ENCODE data around the gene TIAM2.

The TIAM2 gene

DNA sequence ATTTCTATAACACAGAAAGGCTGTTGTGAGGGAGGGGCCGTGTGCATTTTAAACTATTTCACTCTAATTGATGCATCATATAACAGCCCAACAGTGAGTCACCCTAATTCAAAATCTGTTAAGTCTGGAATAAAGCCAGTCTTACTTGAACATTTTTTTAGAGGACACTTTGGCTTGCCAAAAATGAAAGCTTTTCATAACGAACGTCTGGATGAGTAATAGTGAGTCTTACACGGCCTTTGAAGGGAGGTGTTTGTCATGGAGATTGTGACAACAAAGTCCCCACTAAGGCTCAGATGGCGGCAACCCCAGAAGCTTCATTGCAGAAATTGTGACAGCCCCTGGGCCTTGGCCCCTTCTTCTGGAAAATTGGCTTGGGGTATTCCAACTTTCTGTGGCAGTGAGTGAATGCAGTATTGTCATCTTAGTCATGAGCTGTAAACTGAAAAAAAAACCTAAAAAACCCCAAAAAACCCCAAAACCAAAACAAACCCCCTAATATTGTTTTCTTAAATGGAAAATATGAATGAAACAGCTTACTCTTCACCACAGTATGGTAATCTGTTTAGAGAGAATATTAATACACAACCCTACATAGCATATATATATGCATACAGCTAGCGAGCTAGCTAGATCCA lies 176.1 kb downstream of the TIAM2 start:
- Histone ChIP-seq H3K9ac (ENCODE audit: low read length) (no peak overlapping the region), H3K4ac (ENCODE audit: low read depth, low read length) (no peak overlapping the region), H3K56ac (ENCODE audit: low read length) (no peak overlapping the region), H2AK5ac (ENCODE audit: low read length) (no peak overlapping the region), H3K79me1 (ENCODE audit: low read length) (no peaks in the 10 kb centered on the region), H3K4me2 (ENCODE audit: low read length) (no peak overlapping the region), H4K8ac (ENCODE audit: low read depth, low read length) (no peak overlapping the region), H3K18ac (ENCODE audit: low read length) (peak overlapping the region; percentile 68), H2BK5ac (ENCODE audit: low read length) (no peak overlapping the region), H3K23ac (ENCODE audit: low read length) (no peak overlapping the region), H2BK120ac (ENCODE audit: low read depth, low read length) (no peak overlapping the region), H3K27me3 (ENCODE audit: insufficient read depth, low read length, poor library complexity) (no peaks in the 10 kb centered on the region), H3K4me1 (ENCODE audit: control insufficient read depth, low read depth, low read length) (no peaks in the 10 kb centered on the region), H2BK15ac (replicated peaks; ENCODE audit: low read depth) (no peak overlapping the region), H4K5ac (ENCODE audit: low read length) (no peak overlapping the region), H3K4me3 (ENCODE audit: low read length) (no peak overlapping the region), H3K79me2 (ENCODE audit: control insufficient read depth, insufficient read depth, low read length) (no peaks in the 10 kb centered on the region), H3K36me3 (ENCODE audit: control insufficient read depth, insufficient read depth, low read length) (no peaks in the 10 kb centered on the region), H3K27ac (ENCODE audit: low read depth, low read length) (no peak overlapping the region)
- no CpG with 5 or more reads among the region's 6 CpGs for WGBS (ENCODE audit: extremely low coverage, insufficient coverage, low lambda C conversion rate)
- DNase-seq: no peak

DNA sequence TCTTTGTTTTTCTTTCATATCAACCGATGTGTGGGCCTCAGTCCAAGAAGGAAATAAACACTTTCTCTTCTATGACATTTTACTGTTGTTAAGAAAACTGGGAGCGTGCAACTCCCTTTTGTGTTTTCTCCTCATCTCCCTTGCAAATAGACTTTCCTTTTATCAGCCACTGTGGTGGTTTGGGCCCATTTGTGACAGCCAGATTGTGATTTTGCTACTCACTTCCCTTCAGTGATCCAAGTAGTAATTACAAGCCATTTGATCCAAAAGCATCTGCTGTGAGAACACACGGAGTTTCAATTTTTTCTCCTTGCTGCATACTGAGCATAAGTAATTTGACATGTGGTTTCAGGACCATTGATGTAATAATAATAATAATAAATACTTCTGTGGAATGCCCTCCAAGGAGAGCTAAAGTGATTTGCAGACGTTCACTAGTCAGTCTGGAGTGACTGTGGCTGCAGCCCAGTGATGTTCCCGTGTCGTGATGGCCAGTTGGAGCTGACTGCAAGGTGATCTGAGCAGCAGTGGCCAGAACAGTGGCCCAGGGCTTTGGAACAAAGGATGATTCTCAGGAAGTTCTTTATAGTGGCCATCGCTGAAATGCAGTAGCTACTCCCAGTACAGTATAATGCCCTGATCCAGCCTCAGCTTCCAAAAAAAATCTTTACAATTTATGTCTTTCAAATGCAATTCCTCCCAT lies 176.8 kb downstream of the TIAM2 start:
- Histone ChIP-seq H3K9ac (ENCODE audit: low read length) (no peak overlapping the region), H3K4me2 (ENCODE audit: low read length) (no peak overlapping the region), H3K18ac (ENCODE audit: low read length) (no peak overlapping the region), H3K4me1 (ENCODE audit: control insufficient read depth, low read depth, low read length) (no peaks in the 10 kb centered on the region), H3K79me1 (ENCODE audit: low read length) (no peaks in the 10 kb centered on the region), H4K8ac (ENCODE audit: low read depth, low read length) (no peak overlapping the region), H3K27me3 (ENCODE audit: insufficient read depth, low read length, poor library complexity) (no peaks in the 10 kb centered on the region), H4K5ac (ENCODE audit: low read length) (no peak overlapping the region), H3K79me2 (ENCODE audit: control insufficient read depth, insufficient read depth, low read length) (no peaks in the 10 kb centered on the region), H2AK5ac (ENCODE audit: low read length) (no peak overlapping the region), H3K36me3 (ENCODE audit: control insufficient read depth, insufficient read depth, low read length) (no peaks in the 10 kb centered on the region), H3K4ac (ENCODE audit: low read depth, low read length) (no peak overlapping the region), H2BK15ac (replicated peaks; ENCODE audit: low read depth) (no peak overlapping the region), H3K23ac (ENCODE audit: low read length) (no peak overlapping the region), H3K27ac (ENCODE audit: low read depth, low read length) (no peak overlapping the region), H2BK5ac (ENCODE audit: low read length) (no peak overlapping the region), H3K4me3 (ENCODE audit: low read length) (no peak overlapping the region), H3K56ac (ENCODE audit: low read length) (peak overlapping the region; percentile 58), H2BK120ac (ENCODE audit: low read depth, low read length) (no peak overlapping the region)
- WGBS (ENCODE audit: extremely low coverage, insufficient coverage, low lambda C conversion rate): no CpG with 5 or more reads among the region's 7 CpGs
- DNase-seq: no peak

DNA sequence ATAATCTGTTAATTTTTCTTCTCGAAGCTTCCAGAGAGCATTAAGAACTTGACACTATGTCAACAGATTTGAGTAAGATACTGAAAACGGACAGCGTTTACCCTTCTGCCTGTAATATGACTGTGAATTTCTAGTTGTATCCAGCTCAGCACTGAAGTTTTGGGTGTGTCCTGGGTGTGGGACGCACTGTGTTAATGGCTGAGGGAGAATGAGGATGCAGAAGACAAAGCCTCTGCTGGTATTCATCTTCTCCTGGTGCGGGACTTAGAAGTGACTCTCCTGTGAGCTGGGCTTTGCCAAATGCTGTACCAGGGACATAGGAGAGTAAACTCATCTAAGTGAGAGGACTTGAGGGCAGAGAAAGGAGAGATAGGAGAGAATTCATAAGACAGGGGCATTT lies 178.4 kb downstream of the TIAM2 start:
- Histone ChIP-seq H3K36me3 (ENCODE audit: control insufficient read depth, insufficient read depth, low read length) (no peaks in the 10 kb centered on the region), H3K4me3 (ENCODE audit: low read length) (no peak overlapping the region), H3K18ac (ENCODE audit: low read length) (no peak overlapping the region), H2BK5ac (ENCODE audit: low read length) (no peak overlapping the region), H2BK15ac (replicated peaks; ENCODE audit: low read depth) (no peak overlapping the region), H3K23ac (ENCODE audit: low read length) (no peak overlapping the region), H3K4me2 (ENCODE audit: low read length) (no peak overlapping the region), H4K5ac (ENCODE audit: low read length) (no peak overlapping the region), H3K56ac (ENCODE audit: low read length) (no peak overlapping the region), H4K8ac (ENCODE audit: low read depth, low read length) (no peak overlapping the region), H3K79me2 (ENCODE audit: control insufficient read depth, insufficient read depth, low read length) (no peaks in the 10 kb centered on the region), H3K27me3 (ENCODE audit: insufficient read depth, low read length, poor library complexity) (no peaks in the 10 kb centered on the region), H2BK120ac (ENCODE audit: low read depth, low read length) (no peak overlapping the region), H3K4ac (ENCODE audit: low read depth, low read length) (no peak overlapping the region), H3K79me1 (ENCODE audit: low read length) (no peaks in the 10 kb centered on the region), H2AK5ac (ENCODE audit: low read length) (no peak overlapping the region), H3K27ac (ENCODE audit: low read depth, low read length) (no peak overlapping the region), H3K9ac (ENCODE audit: low read length) (no peak overlapping the region), H3K4me1 (ENCODE audit: control insufficient read depth, low read depth, low read length) (no peaks in the 10 kb centered on the region)
- WGBS (ENCODE audit: extremely low coverage, insufficient coverage, low lambda C conversion rate): no CpG with 5 or more reads among the region's 5 CpGs
- no peak for DNase-seq

DNA sequence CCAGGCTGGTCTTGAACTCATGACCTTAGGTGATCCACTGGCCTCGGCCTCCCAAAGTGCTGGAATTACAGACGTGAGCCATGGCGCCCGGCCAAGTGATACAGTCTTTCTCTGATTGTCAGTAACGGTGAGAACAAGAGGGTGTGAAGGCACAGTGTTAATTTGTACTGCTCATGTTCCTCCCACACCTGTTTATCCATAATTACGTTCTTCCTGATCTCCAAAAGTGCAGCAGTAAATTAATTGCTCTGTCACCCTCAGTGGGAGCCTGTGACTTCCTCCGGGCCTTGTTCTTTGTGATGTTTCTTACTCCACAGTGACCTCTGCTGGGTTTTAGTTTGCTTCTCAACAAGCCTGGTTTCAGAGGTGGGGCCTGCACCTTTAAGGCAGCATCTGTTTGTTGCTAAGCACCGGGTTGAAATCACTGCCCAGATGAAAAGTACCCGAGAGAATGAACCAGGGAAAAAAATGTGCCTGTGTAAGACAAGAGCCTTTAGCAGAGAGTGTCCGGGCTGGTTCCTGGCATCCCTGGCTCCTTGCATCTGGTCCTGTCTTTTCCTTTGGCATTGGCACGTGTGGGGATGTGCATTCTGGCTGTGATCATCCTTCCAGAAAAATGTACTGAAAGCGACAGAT lies 179.6 kb downstream of the TIAM2 start:
- no CpG with 5 or more reads among the region's 12 CpGs for WGBS (ENCODE audit: extremely low coverage, insufficient coverage, low lambda C conversion rate)
- H2BK5ac ChIP-seq (ENCODE audit: low read length): no peak overlapping the region

DNA sequence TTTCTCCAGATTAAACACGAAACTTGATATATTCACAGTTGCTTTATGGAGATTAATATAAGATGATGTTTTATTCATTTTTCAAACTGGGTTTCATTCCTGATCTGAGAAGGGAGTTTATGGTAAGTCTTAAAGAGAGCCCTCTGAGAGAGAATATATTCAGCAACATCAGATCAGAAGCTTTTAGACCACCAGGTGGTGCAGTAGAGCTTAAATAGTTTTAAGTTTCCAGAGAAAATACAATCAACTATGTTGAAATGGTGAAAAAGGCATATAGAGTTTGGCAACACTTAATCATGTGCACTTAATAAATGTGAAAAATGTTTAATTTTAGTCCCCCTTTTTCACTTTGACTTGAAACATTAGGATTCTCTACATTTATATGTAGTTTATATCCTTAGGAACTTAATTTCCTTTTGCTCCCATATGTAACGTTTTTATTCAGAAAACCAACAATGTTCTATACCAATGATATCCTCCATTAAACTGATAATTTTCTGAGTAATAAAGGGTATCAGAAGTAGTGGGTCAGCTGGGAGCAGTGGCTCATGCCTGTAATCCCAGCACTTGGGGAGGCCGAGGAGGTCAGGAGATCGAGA lies 182.3 kb downstream of the TIAM2 start:
- no peak overlapping the region for H4K5ac ChIP-seq (ENCODE audit: low read length)
- DNase-seq: peak; percentile 65
- H3K79me2 ChIP-seq (ENCODE audit: control insufficient read depth, insufficient read depth, low read length): no peaks in the 10 kb centered on the region
- no peak overlapping the region for H4K8ac ChIP-seq (ENCODE audit: low read depth, low read length)
- H3K4ac ChIP-seq (ENCODE audit: low read depth, low read length): no peak overlapping the region
- H3K4me3 ChIP-seq (ENCODE audit: low read length): no peak overlapping the region
- WGBS (ENCODE audit: extremely low coverage, insufficient coverage, low lambda C conversion rate): no CpG with 5 or more reads among the region's 4 CpGs
- no peak overlapping the region for H3K23ac ChIP-seq (ENCODE audit: low read length)
- H2AK5ac ChIP-seq (ENCODE audit: low read length): no peak overlapping the region
- H3K79me1 ChIP-seq (ENCODE audit: low read length): no peaks in the 10 kb centered on the region
- no peak overlapping the region for H3K18ac ChIP-seq (ENCODE audit: low read length)
- no peak overlapping the region for H2BK5ac ChIP-seq (ENCODE audit: low read length)
- no peaks in the 10 kb centered on the region for H3K4me1 ChIP-seq (ENCODE audit: control insufficient read depth, low read depth, low read length)
- H3K36me3 ChIP-seq (ENCODE audit: control insufficient read depth, insufficient read depth, low read length): no peaks in the 10 kb centered on the region
- H3K4me2 ChIP-seq (ENCODE audit: low read length): no peak overlapping the region
- no peak overlapping the region for H3K56ac ChIP-seq (ENCODE audit: low read length)
- no peaks in the 10 kb centered on the region for H3K27me3 ChIP-seq (ENCODE audit: insufficient read depth, low read length, poor library complexity)
- H2BK15ac ChIP-seq (replicated peaks; ENCODE audit: low read depth): no peak overlapping the region
- no peak overlapping the region for H3K9ac ChIP-seq (ENCODE audit: low read length)
- no peak overlapping the region for H3K27ac ChIP-seq (ENCODE audit: low read depth, low read length)
- no peak overlapping the region for H2BK120ac ChIP-seq (ENCODE audit: low read depth, low read length)

More for the DNA sequence above, 179.6 kb downstream of the TIAM2 start:
- no peak overlapping the region for H3K4ac ChIP-seq (ENCODE audit: low read depth, low read length)
- no peak overlapping the region for H3K4me3 ChIP-seq (ENCODE audit: low read length)
- no peak overlapping the region for H3K23ac ChIP-seq (ENCODE audit: low read length)
- no peak overlapping the region for H2AK5ac ChIP-seq (ENCODE audit: low read length)
- no peaks in the 10 kb centered on the region for H3K79me1 ChIP-seq (ENCODE audit: low read length)
- no peak overlapping the region for H4K8ac ChIP-seq (ENCODE audit: low read depth, low read length)
- DNase-seq: peak; percentile 96
- H4K5ac ChIP-seq (ENCODE audit: low read length): no peak overlapping the region
- no peaks in the 10 kb centered on the region for H3K79me2 ChIP-seq (ENCODE audit: control insufficient read depth, insufficient read depth, low read length)
- no peak overlapping the region for H3K4me2 ChIP-seq (ENCODE audit: low read length)
- H2BK120ac ChIP-seq (ENCODE audit: low read depth, low read length): no peak overlapping the region
- no peak overlapping the region for H3K27ac ChIP-seq (ENCODE audit: low read depth, low read length)
- H3K4me1 ChIP-seq (ENCODE audit: control insufficient read depth, low read depth, low read length): no peaks in the 10 kb centered on the region
- no peak overlapping the region for H3K56ac ChIP-seq (ENCODE audit: low read length)
- H3K36me3 ChIP-seq (ENCODE audit: control insufficient read depth, insufficient read depth, low read length): no peaks in the 10 kb centered on the region
- H3K9ac ChIP-seq (ENCODE audit: low read length): no peak overlapping the region
- H3K27me3 ChIP-seq (ENCODE audit: insufficient read depth, low read length, poor library complexity): no peaks in the 10 kb centered on the region
- no peak overlapping the region for H3K18ac ChIP-seq (ENCODE audit: low read length)
- H2BK15ac ChIP-seq (replicated peaks; ENCODE audit: low read depth): no peak overlapping the region

Measured in mesendoderm (in vitro differentiated cells).